Adipose tissue (tissue), 3 donors: Measurements from ENCODE around the gene POGLUT3. TPM values are rescaled to one million over a fixed set of nuclear protein-coding genes. Genes with fewer than 3 reads are reported as not detected.

ENCODE experiments used
- H3K27ac ChIP-seq: one replicate; pipeline ENCODE4 v1.5.1; 2013; ENCODE audit warnings: low read depth, low read length
- WGBS, 3 donors: extraction: QIAGEN DNeasy Blood & Tissue Kit; methylation state at CpG; one replicate each; pipeline ENCODE4 v1.1.7; 2013; 5-methylcytosine and 5-hydroxymethylcytosine counted together
- polyA plus RNA-seq, 3 donors: library from polyadenylated mRNA; stranded (reverse); fragments of 200-250 nt; gene quantifications; one replicate each; pipeline ENCODE4 v1.2.3, GENCODE V29; 2013
- donor health status: healthy with polysubstance abuse.
- donor health status: Bipolar disorder and iron deficiency.
- donor health status: healthy.

The POGLUT3 gene
- polyA plus RNA-seq, 3 donors: 3.5 to 25.9 (median 12.7) TPM

GRCh38 chr11:108466405-108466804 is 31.8 kb downstream of the POGLUT3 start:
- 45 to 55% (median 51%) methylated on average over 7 of the region's 7 CpGs for WGBS, 3 donors
- H3K27ac ChIP-seq: no peak overlapping the region

GRCh38 chr11:108453207-108453835 is 44.9 kb downstream of the POGLUT3 start:
- 93 to 97% (median 95%) methylated on average over 2 of the region's 2 CpGs for WGBS, 3 donors
- H3K27ac ChIP-seq: no peak overlapping the region

Other genes with a start within 250 kb of the POGLUT3 start
- gene C11orf65, start 30.9 kb downstream of the POGLUT3 start, polyA plus RNA-seq: under 1 TPM; 0.33 to 0.64 (median 0.56) TPM
- under 1 TPM in 2 of 3 donors, not detected in 1; 0.12 to 0.28 TPM for gene EXPH5, start 95.4 kb upstream of the POGLUT3 start, polyA plus RNA-seq
- gene DDX10, start 166.7 kb upstream of the POGLUT3 start, polyA plus RNA-seq: 10 to 100 TPM; 12.3 to 28.9 (median 13.0) TPM